GM04504 (cell line): ENCODE data around the gene E2F4.

Experiments
- DNase-seq: peaks from one replicate; pipeline ENCODE4 v3.0.0-alpha.2; 2012; ENCODE audit warnings: low read depth

The E2F4 gene

GRCh38 chr16:67235816-67236562 is 44.0 kb downstream of the E2F4 start:
- no peak for DNase-seq

GRCh38 chr16:67236563-67237395 is 44.8 kb downstream of the E2F4 start:
- DNase-seq: no peak

- no peak for DNase-seq
These were observed 45.7 kb downstream of the E2F4 start for GRCh38 chr16:67237396-67238277.

DNA sequence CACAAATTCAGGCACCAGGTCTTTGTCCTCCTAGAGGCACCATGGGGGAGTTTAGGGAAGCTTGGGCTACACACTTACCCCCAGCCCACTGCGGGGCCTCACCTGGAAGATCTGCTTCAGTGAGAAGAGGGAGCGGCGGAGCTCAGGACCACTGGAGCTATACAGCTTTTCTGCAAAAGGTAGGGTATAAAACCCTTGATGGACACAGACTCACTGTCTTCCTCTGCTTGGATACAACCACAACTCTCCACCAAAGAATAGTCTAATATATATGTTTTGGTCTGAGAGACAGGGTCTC is 46.3 kb downstream of the E2F4 start:
- no peak for DNase-seq

- no peak for DNase-seq
These were observed 47.0 kb downstream of the E2F4 start for GRCh38 chr16:67238806-67239470.

- DNase-seq: no peak
These were observed 48.6 kb downstream of the E2F4 start for GRCh38 chr16:67240506-67240905.

GRCh38 chr16:67241008-67241900 is 49.3 kb downstream of the E2F4 start:
- peak; percentile 77 for DNase-seq

GRCh38 chr16:67242138-67242730 is 50.3 kb downstream of the E2F4 start:
- DNase-seq: no peak

- no peak for DNase-seq
These were observed 51.5 kb downstream of the E2F4 start for GRCh38 chr16:67243481-67243880.

DNA sequence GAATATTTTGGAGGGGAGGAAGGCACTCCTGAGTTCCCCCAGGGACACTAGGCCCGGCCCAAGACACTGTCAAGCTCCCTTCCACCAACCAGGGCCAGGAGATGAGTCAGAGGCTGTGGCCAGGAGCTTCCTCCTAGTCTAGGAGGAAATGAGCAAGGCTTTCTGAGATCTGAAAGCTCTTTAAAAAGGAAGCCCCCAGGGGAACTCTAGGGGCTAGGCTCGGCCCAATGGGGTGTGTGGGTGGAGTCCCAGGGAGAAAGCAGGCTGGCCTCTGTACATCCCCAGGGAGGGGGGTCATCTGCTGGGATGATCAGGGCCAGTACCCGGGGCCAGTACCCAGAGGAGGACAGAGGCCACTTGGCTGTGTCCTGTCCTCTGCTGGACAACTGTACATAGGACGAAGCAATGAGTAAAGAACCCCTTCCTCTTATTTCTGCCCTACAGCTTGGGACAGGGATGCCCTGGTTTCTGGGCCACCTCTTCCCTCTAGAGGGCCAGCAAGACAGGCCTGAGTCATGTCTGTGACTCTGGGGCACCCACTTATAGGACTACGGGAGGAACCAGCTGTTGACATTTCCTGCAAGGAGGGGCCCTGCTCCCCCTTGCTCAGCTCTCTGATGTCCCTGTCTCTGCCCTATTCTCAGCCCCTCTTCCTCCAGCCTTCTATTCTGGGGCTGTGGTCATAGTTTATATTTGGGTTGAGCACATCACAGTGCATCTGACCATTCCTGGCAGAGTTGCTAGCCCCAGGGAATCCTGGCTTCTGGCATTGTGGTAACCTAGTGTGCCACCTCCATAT is 52.6 kb downstream of the E2F4 start:
- peak; percentile 85 for DNase-seq

GRCh38 chr16:67245186-67245585 is 53.2 kb downstream of the E2F4 start:
- DNase-seq: no peak

GRCh38 chr16:67245674-67246080 is 53.7 kb downstream of the E2F4 start:
- DNase-seq: no peak

DNA sequence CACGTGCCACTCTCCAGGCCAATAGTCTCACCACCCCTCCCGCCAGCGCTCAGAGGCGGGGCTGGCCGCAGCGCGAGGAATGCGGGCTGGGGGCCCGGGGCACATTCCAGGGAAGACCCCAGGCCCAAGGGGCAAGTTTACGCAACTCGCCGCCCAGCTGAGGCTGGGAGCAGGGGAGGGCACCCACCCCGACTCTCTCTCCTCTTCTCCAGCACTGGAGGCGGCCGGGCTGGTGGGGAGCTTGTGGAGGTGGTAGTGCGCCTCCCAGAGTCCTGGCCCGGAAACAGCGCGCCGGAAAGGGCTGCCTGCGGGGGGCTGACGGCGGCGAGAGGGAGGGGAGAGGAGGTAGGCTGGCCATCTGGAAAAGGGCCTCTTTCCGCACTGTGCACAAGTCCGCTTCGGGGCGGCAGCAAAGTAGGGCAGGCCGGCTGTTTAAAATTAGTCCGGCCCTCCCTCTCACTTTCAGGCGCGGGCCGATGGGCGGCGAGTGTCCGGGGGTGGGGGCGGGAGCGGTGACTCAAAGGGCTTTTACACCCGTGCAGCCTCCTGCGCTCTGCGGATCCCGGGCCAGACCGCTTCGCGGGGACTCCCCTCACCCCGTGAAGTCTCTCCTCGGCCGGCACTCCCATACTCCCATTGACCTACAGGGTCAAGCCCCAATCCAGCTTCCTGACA is 54.3 kb downstream of the E2F4 start:
- peak; percentile 59 for DNase-seq

DNA sequence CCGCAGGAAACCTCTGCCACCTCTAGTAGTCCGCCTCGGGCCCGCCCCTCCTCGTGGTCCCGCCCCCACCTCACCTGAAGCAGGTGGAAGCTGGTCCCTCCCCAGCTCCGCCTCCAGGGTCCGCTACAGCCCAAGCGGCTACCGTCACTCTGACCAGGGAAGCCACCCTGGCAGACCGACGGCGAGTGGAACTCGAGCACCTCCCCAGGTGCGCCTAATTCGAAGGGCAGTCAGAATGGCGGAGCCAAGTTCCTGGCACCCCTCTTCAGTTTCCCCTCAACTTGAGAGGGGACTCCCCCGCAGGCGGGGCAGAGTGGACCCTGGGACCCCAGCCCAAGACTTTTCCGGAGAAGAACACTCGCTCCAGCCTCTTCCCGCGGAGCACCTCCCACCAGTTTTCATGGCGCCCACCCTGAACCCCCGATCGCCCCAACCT is 54.8 kb downstream of the E2F4 start:
- DNase-seq: no peak

GRCh38 chr16:67247192-67248072 is 55.5 kb downstream of the E2F4 start, which contains the start of gene FHOD1:
FHOD1 (minus strand) TSS chr16:67247481; CDS start chr16:67247410, 71 bp downstream.
- DNase-seq: peak; percentile 84

- no peak for DNase-seq
These were observed 56.1 kb downstream of the E2F4 start for GRCh38 chr16:67248073-67248400.
